ENCODE measurements around the gene DLL1. TPM values are rescaled to one million over a fixed set of nuclear protein-coding genes. Genes with fewer than 3 reads are reported as not detected.

The DLL1 gene
- total and polyA plus RNA-seq, 10 donors: 12.6 to 119 (median 62.8) TPM

DNA sequence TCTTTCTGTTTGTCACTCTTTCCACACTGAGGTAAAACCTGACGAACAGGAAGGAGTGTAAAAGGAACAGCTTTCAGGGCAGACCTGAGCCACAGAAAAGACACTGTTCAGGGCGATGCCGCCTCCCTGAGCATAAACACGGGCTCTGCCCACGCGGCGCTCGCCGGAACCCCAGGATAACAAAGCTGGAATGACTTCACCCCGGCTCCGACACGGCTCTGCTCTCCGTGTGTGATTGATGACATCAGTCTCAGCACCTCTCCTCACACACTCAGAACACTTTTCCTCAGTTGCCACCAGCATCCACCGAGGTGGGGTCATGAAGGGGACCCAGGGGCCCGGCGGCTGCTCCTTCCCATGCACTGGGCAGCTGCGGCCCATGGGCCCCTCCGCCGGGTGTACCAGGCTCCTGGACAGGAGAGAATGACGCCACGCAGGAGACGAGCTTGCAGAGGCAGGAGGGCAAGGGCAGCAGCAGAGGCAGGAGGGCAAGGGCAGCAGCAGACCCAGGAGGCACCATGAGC lies 43.6 kb downstream of the DLL1 start:
- DNase-seq: no peak
- Histone ChIP-seq H3K36me3 (no peaks in the 10 kb centered on the region), H3K27ac (no peak overlapping the region), H3K27me3 (replicated peaks in 1 of 7) (peaks cover 0 to 34% (median 0%) of the 10 kb centered on the region in 7 donors), H3K4me3 (no peak overlapping the region), H3K4me1 (peaks cover 0 to 3% (median 0%) of the 10 kb centered on the region in 6 donors), H3K9me3 (no peaks in the 10 kb centered on the region)
- WGBS, 5 donors: 70 to 80% (median 80%) methylated on average over 11 to 22 of the region's 22 CpGs
- no peak for TF ChIP-seq CTCF (IDR thresholded peaks at IDR 0.05 in 8 of 11, conservative IDR thresholded peaks at IDR 0.05 in 3 of 11)
- no peak for TF ChIP-seq POLR2A (IDR thresholded peaks at IDR 0.05)
- no peak for TF ChIP-seq POLR2AphosphoS5 (IDR thresholded peaks at IDR 0.05)
- intact Hi-C loops (cut with DNase I; ENCODE audit: low total_unique reads): no loop called here

- DNase-seq: no peak
Observed at GRCh38 chr6:170245475-170245992, 45.3 kb downstream of the DLL1 start.

GRCh38 chr6:170244721-170245474 lies 46.0 kb downstream of the DLL1 start:
- H3K36me3 ChIP-seq: no peaks in the 10 kb centered on the region
- no peak for TF ChIP-seq POLR2A (IDR thresholded peaks at IDR 0.05)
- TF ChIP-seq POLR2AphosphoS5 (IDR thresholded peaks at IDR 0.05): no peak
- no peak for TF ChIP-seq CTCF (IDR thresholded peaks at IDR 0.05 in 8 of 11, conservative IDR thresholded peaks at IDR 0.05 in 3 of 11)
- DNase-seq: no peak
- no peak overlapping the region for H3K27ac ChIP-seq
- 63 to 72% (median 70%) methylated on average over 18 to 26 of the region's 26 CpGs for WGBS, 5 donors
- peaks cover 0 to 21% (median 0%) of the 10 kb centered on the region in 7 donors for H3K27me3 ChIP-seq (replicated peaks in 1 of 7)
- H3K4me1 ChIP-seq: peaks cover 0 to 3% (median 0%) of the 10 kb centered on the region in 6 donors
- intact Hi-C loops (cut with DNase I; ENCODE audit: low total_unique reads): no loop called here
- no peak overlapping the region for H3K4me3 ChIP-seq
- H3K9me3 ChIP-seq: no peaks in the 10 kb centered on the region

More at GRCh38 chr6:170245475-170245992, 45.3 kb downstream of the DLL1 start:
- H3K27ac ChIP-seq: no peak overlapping the region
- WGBS, 5 donors: 58 to 93% (median 91%) methylated on average over 22 to 23 of the region's 23 CpGs
- intact Hi-C loops (cut with DNase I; ENCODE audit: low total_unique reads): no loop called here
- no peak overlapping the region for H3K4me3 ChIP-seq
- TF ChIP-seq POLR2A (IDR thresholded peaks at IDR 0.05): no peak
- no peak for TF ChIP-seq POLR2AphosphoS5 (IDR thresholded peaks at IDR 0.05)
- no peak for TF ChIP-seq CTCF (IDR thresholded peaks at IDR 0.05 in 8 of 11, conservative IDR thresholded peaks at IDR 0.05 in 3 of 11)
- H3K36me3 ChIP-seq: no peaks in the 10 kb centered on the region
- H3K4me1 ChIP-seq: peaks cover 0 to 3% (median 0%) of the 10 kb centered on the region in 6 donors
- peaks cover 0 to 21% (median 0%) of the 10 kb centered on the region in 7 donors for H3K27me3 ChIP-seq (replicated peaks in 1 of 7)
- H3K9me3 ChIP-seq: no peaks in the 10 kb centered on the region

- Histone ChIP-seq H3K4me1 (peaks cover 0 to 3% (median 0%) of the 10 kb centered on the region in 6 donors), H3K27me3 (replicated peaks in 1 of 7) (peaks cover 0 to 18% (median 0%) of the 10 kb centered on the region in 7 donors), H3K36me3 (no peaks in the 10 kb centered on the region), H3K4me3 (no peak overlapping the region), H3K9me3 (no peaks in the 10 kb centered on the region), H3K27ac (peak overlapping the region in 4 of 8 donors; percentile 0 to 50 (median 18))
- TF ChIP-seq POLR2AphosphoS5 (IDR thresholded peaks at IDR 0.05): peak in 2 of 3 donors; percentile 29 to 46
- TF ChIP-seq POLR2A (IDR thresholded peaks at IDR 0.05): no peak
- no peak for TF ChIP-seq CTCF (IDR thresholded peaks at IDR 0.05 in 8 of 11, conservative IDR thresholded peaks at IDR 0.05 in 3 of 11)
- intact Hi-C loops (cut with DNase I; ENCODE audit: low total_unique reads): no loop called here
- WGBS, 5 donors: 47 to 76% (median 69%) methylated on average over 21 of the region's 21 CpGs
- no peak for DNase-seq
Observed at GRCh38 chr6:170243791-170244291, 47.0 kb downstream of the DLL1 start.

Measured in spleen (tissue), 11 donors.